PC-3 (cell line): ENCODE data around the gene ANKRD40CL. TPM values are rescaled to one million over a fixed set of nuclear protein-coding genes. Genes with fewer than 3 reads are reported as not detected.

Experiments
- ATAC-seq: fragments of 200-7000 bp; cut with Tn5 transposase; 2 replicates; pipeline ENCODE4 v1.9.1; 2020; ENCODE audit warnings: mild to moderate bottlenecking, moderate library complexity
- BruUV-seq: library from RNA; stranded (reverse); fragments of 400-500 nt; replicated peaks from 2 replicates; lab custom pipeline; 2021; lab: Mats Ljungman, UMichigan
- CTCF ChIA-PET: fragments of 300-600 bp; sonication (Branson Sonifier 250); formaldehyde crosslinking; loops from one replicate; lab custom pipeline; 2022; ENCODE audit warnings: antibody characterized with exemption; lab: Charles Lee
- POLR2A ChIA-PET: fragments of 300-600 bp; sonication (Branson Sonifier 250); formaldehyde crosslinking; loops from one replicate; lab custom pipeline; 2022; ENCODE audit warnings: antibody characterized with exemption; ENCODE audit not compliant: unreplicated experiment; lab: Charles Lee
- DNase-seq: peaks from one replicate; pipeline ENCODE4 v3.0.0-alpha.2; 2015
- H2AFZ ChIP-seq: fragments of 300-600 bp; sonication (generic); 2 replicates; pipeline ENCODE4 v1.6.0; 2016; ENCODE audit warnings: antibody characterized with exemption, low read length
- H3F3A ChIP-seq: fragments of 300-600 bp; sonication (generic); one replicate; pipeline ENCODE4 v1.6.0; 2017; ENCODE audit warnings: antibody characterized with exemption, low read length, control low read depth, mild to moderate bottlenecking; ENCODE audit not compliant: unreplicated experiment
- H3K27ac ChIP-seq: fragments of 300-600 bp; sonication (generic); 2 replicates; pipeline ENCODE4 v1.5.1; 2016; ENCODE audit warnings: mild to moderate bottlenecking, low read length
- H3K27me3 ChIP-seq: fragments of 300-600 bp; sonication (generic); 2 replicates; pipeline ENCODE4 v1.6.1; 2016; ENCODE audit warnings: low read length, mixed read lengths
- H3K36me3 ChIP-seq: fragments of 300-600 bp; sonication (generic); 2 replicates; pipeline ENCODE4 v1.6.1; 2016; ENCODE audit warnings: low read depth, mixed run types, low read length, mixed read lengths
- H3K4me1 ChIP-seq: fragments of 300-600 bp; sonication (generic); 2 replicates; pipeline ENCODE4 v1.5.1; 2016; ENCODE audit warnings: low read length; ENCODE audit not compliant: insufficient read depth
- H3K4me2 ChIP-seq: fragments of 300-600 bp; sonication (generic); 2 replicates; pipeline ENCODE4 v1.6.0; 2016; ENCODE audit warnings: low read length
- H3K4me3 ChIP-seq: fragments of 300-600 bp; sonication (generic); 2 replicates; pipeline ENCODE4 v1.5.1; 2016; ENCODE audit warnings: mild to moderate bottlenecking, low read length, mixed read lengths
- H3K79me2 ChIP-seq: fragments of 300-600 bp; sonication (generic); 2 replicates; pipeline ENCODE4 v1.6.1; 2017; ENCODE audit warnings: low read length, mixed read lengths
- H3K9ac ChIP-seq: fragments of 300-600 bp; sonication (generic); 2 replicates; pipeline ENCODE4 v1.6.0; 2016; ENCODE audit warnings: mild to moderate bottlenecking, low read length
- H3K9me2 ChIP-seq: fragments of 300-600 bp; sonication (generic); replicated peaks from 2 replicates; pipeline ENCODE4 v1.6.1; 2016; ENCODE audit warnings: mixed run types, low read length, mixed read lengths
- H3K9me3 ChIP-seq: fragments of 300-600 bp; sonication (generic); 2 replicates; pipeline ENCODE4 v1.6.1; 2016; ENCODE audit warnings: low read length, mixed read lengths
- H4K20me1 ChIP-seq: fragments of 300-600 bp; sonication (generic); 2 replicates; pipeline ENCODE4 v1.6.1; 2016; ENCODE audit warnings: low read length, mixed read lengths
- CTCF ChIP-seq: fragments of 300-600 bp; sonication (generic); conservative IDR thresholded peaks from 2 replicates; pipeline ENCODE4 v1.5.1; 2017; ENCODE audit warnings: antibody characterized with exemption, low read depth, mild to moderate bottlenecking, low read length
- EZH2 ChIP-seq: fragments of 300-600 bp; sonication (generic); IDR thresholded peaks from one replicate; pipeline ENCODE4 v1.6.1; 2017; ENCODE audit warnings: antibody characterized with exemption, mild to moderate bottlenecking, low read length; ENCODE audit not compliant: unreplicated experiment
- EZH2phosphoT487 ChIP-seq: fragments of 300-600 bp; sonication (generic); IDR thresholded peaks from 2 replicates; pipeline ENCODE4 v1.6.1; 2018; ENCODE audit warnings: mild to moderate bottlenecking, antibody characterized with exemption, low read length, borderline replicate concordance
- intact Hi-C: fragments of 100-400 bp; cut with micrococcal nuclease; formaldehyde crosslinking; loops from 2 replicates; pipeline ENCODE4 v1.9.0; 2023
- total RNA-seq: library from RNA; depleted of rRNA; stranded (reverse); fragments of >200 nt; gene quantifications from 2 replicates; pipeline ENCODE4 v1.2.3, GENCODE V29; 2014

The ANKRD40CL gene
- total RNA-seq, 1 experiment from 2014 or later: not detected

DNA sequence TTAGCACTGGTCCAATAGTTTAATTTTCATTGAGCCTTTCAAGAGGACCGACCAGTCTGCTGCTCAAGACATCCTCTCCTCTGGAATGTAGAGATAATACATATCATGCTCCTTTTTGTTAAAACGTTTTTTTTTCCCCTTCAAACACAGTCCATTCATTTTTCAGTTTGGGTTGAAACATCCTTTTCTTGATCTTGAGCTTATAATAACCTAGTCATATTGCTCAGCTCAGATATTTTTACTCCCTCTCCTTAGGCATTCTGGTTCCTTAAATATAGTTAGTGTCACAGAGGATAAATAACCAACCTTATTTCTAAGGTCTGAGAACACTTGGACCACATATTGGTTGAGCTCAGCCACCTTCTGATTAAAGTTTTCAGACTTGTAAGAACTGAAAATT, 12.8 kb downstream of the ANKRD40CL start:
- Histone ChIP-seq H3K27ac (no peak overlapping the region), H3K9me2 (no peaks in the 10 kb centered on the region), H3K9ac (no peak overlapping the region), H3K4me2 (no peak overlapping the region), H3K36me3 (peaks cover 60% of the 10 kb centered on the region), H3K9me3 (no peaks in the 10 kb centered on the region), H4K20me1 (no peaks in the 10 kb centered on the region), H2AFZ (no peak overlapping the region), H3F3A (peaks cover 3% of the 10 kb centered on the region), H3K4me3 (no peak overlapping the region), H3K4me1 (no peaks in the 10 kb centered on the region), H3K79me2 (no peaks in the 10 kb centered on the region), H3K27me3 (no peaks in the 10 kb centered on the region)
- ChIA-PET POLR2A (no interaction called here), CTCF (no interaction called here)
- ATAC-seq (no peak), DNase-seq (no peak)
- TF ChIP-seq EZH2phosphoT487: no peak
- TF ChIP-seq EZH2: no peak
- no TSS peak for BruUV-seq
- intact Hi-C loops: no loop called here

GRCh38 chr17:50749245-50749644, 18.1 kb downstream of the ANKRD40CL start:
- POLR2A ChIA-PET: no interaction called here
- no peak for TF ChIP-seq EZH2phosphoT487
- no peak for TF ChIP-seq CTCF
- no peak for TF ChIP-seq EZH2
- intact Hi-C loops: no loop called here
- Histone ChIP-seq H3K4me3 (no peak overlapping the region), H3K9me3 (no peaks in the 10 kb centered on the region), H2AFZ (no peak overlapping the region), H3K4me1 (no peaks in the 10 kb centered on the region), H3K9ac (no peak overlapping the region), H4K20me1 (no peaks in the 10 kb centered on the region; the same call in 1 of the 2 replicates), H3K4me2 (no peak overlapping the region), H3K9me2 (no peaks in the 10 kb centered on the region), H3K27ac (no peak overlapping the region), H3K79me2 (peaks cover 7% of the 10 kb centered on the region), H3K36me3 (peaks cover 96% of the 10 kb centered on the region), H3F3A (no peaks in the 10 kb centered on the region), H3K27me3 (no peaks in the 10 kb centered on the region)
- BruUV-seq: no TSS peak
- no peak for DNase-seq
- CTCF ChIA-PET: no interaction called here
- no peak for ATAC-seq

GRCh38 chr17:50745631-50746030, 21.7 kb downstream of the ANKRD40CL start:
- intact Hi-C loops: no loop called here
- Histone ChIP-seq H3K9me2 (no peaks in the 10 kb centered on the region), H3F3A (no peaks in the 10 kb centered on the region), H3K27ac (no peak overlapping the region), H3K4me2 (no peak overlapping the region), H2AFZ (no peak overlapping the region), H3K79me2 (peaks cover 13% of the 10 kb centered on the region), H3K9ac (no peak overlapping the region), H3K4me3 (no peak overlapping the region), H3K4me1 (no peaks in the 10 kb centered on the region), H3K9me3 (no peaks in the 10 kb centered on the region), H3K27me3 (no peaks in the 10 kb centered on the region), H3K36me3 (peaks cover 94% of the 10 kb centered on the region), H4K20me1 (peaks cover 4% of the 10 kb centered on the region; the same call in 1 of the 2 replicates)
- DNase-seq: no peak
- no peak for TF ChIP-seq CTCF
- TF ChIP-seq EZH2phosphoT487: no peak
- TF ChIP-seq EZH2: no peak
- ChIA-PET CTCF (no interaction called here), POLR2A (no interaction called here)
- no peak for ATAC-seq
- BruUV-seq: no TSS peak
